Urothelium cell line (cell line): ENCODE measurements around the gene TFPI.
"Not testable (repeated sequence)": the region's sequence is repeated elsewhere in the genome, so short reads cannot be mapped to it uniquely, and the experiment has no call there.

Experiments used
- DNase-seq: peaks from one replicate; pipeline ENCODE4 v3.0.0; 2011; ENCODE audit warnings: low spot score, mixed read lengths
- FAIRE-seq: peaks from 2 replicates; lab custom pipeline; 2011; peaks lifted over from hg19 to GRCh38; lab: Jason Lieb, UNC

TFPI gene

DNA sequence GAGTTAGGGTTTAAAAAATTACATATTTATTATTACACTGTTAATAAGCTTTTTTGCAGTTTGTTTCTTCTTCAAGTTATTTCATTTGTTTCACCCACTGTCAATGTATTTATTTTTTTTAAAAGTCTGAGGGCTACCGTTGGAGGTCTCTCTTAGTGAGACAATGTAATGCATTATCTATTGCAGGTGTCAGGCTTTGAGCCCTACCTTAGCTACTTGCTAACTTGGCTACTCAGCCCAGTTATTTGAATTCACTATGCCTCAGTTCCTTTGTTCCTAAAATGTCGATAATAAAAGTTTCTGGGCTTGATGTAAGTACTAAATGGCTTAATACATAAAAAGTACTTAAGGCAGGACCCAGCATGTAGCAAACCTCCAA is 458 bp upstream of the TFPI start:
- DNase-seq (no peak), FAIRE-seq (no peak)

- DNase-seq (no peak), FAIRE-seq (no peak)
These were observed 1.2 kb downstream of the TFPI start for GRCh38 chr2:187552828-187553681.

GRCh38 chr2:187552381-187552780 is 1.9 kb downstream of the TFPI start:
- FAIRE-seq (no peak), DNase-seq (no peak)

GRCh38 chr2:187550857-187551256 is 3.4 kb downstream of the TFPI start:
- FAIRE-seq (no peak), DNase-seq (no peak)

DNA sequence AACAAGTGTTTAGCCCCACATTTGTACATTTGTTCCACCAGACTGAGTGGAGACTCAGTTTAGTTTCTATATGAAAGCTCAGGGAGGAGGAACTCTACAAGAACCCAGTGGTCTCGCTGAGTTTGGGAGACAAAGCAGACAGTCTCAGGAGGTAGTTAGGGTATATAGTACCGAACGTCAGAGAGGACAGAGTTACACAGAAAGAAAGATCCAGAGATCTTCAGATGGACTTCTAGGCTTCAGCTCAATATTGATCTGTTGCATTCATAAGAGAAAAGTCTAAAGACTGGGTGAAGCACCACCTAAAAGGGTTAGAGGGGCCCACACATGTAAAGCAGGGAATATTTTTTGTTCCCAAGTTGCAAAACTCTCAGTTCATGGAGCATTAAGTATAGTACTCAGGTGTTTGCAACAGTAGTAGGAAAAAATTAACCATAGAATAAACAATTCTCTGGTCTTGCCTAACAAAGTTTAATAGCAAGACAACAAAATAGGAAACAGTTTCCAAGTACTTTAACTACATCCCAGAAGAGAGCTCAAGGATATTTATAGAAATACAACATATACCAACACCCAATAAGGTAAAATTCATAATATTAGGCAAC is 4.2 kb downstream of the TFPI start:
- DNase-seq, result no peak
- no peak for FAIRE-seq

- no peak for FAIRE-seq
- DNase-seq, result no peak
These were observed 5.0 kb downstream of the TFPI start for GRCh38 chr2:187549193-187549592.

DNA sequence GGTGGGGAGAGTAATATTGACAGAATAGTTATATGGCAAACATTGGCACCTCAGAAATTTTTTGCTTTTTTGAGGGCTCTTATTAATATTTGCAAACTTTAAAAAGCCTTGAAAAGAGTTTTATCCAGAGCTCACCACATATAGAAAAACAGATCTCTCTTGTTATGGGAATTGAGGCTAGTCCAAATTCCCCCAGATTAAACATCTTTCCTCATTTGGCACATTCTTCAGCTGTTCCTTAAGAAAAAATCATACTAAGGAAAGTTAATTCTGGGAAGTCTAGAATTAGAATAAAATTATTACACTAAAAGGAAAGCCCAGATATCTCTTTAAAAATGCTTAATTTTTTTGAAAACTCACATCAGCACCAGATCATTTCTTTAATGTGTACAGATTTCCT is 5.6 kb downstream of the TFPI start:
- no peak for DNase-seq
- no peak for FAIRE-seq

DNA sequence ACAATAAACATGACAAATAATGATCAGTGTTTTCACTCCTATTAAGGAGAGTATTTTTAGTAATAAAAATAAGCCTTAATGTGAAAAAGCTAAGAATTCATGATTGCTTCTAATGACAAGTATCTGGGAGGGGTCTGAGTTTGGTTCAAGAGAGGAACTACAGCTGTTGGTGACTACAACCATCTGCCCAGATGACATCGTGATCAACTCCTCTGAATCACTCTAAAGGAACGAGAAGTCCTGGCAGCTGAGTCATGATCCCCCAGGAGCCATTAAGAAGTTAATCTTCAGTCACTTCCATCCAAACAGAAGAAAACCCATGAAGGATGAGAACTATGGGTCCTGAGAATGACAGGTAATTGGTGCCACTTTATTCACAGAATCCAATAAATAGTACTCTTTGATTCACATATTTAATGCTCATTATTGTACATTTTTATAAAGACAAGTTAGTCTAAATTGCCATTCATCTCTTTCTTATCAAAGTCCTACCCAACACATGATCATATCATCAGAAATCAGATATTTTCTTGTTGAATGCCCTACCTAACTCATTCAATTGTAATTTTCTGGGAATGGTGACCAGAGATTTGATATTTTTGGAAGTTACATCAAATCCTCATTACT is 6.8 kb downstream of the TFPI start:
- FAIRE-seq (peak; percentile 66), DNase-seq (peak; percentile 74)

DNA sequence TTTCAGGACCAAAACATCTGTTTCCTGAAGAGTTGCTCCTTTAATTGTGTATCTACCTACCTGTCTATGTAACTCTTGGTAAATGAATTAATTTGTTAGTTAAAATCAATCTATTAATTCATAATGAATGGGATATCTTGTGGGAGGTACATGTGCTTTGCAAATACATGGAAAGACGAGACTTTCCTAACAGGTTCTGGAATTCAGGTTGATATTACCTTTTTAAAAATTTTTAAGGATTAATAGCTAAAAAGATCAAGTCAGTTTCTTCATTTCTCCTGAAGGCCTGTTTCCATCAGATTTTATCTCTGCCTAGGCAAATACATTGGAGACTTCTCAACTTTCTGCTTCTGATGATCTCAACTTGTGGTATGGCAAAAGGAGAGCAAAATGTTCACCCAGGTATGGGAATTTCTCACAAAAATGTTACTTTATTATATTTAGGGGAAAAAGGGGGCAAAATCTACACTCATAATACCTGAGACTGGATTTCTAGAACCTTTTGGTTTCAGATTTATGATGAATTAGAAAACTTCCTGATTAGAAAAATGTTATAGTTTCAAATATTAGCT is 7.4 kb downstream of the TFPI start:
- DNase-seq (no peak), FAIRE-seq (no peak)

GRCh38 chr2:187545238-187545751 is 8.9 kb downstream of the TFPI start:
- FAIRE-seq, result no peak
- no peak for DNase-seq

DNA sequence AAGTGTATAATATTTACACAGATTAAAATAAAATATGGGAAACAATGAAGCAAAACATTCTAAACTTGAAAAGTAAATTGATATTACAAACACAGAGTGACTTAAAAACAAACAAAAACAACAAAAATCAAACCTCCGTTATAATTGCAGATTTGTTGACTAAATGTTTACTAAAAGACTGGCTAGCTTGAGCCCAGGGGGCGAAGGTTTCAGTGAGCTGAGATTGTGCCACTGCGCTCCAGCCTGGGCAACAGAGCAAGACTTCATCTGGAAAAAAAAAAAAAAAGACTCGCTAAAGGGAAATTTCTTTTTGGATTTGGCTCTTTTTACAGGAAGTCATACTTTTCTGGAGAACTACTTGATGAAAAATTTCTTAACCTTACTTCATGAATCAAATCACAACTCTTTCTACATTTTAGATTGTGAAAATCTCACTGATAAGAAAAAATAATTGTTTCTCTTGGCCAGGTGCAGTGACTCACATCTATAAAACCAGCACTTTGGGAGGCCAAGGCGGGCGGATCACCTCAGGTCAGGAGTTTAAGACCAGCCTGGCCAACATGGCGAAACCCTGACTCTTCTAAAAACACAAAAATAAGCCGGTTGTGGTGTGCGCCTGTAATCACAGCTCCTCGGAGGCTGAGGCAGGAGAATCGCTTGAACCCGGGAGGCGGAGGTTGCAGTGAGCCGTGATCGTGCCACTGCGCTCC is 9.7 kb downstream of the TFPI start:
- DNase-seq (no peak), FAIRE-seq (no peak)

DNA sequence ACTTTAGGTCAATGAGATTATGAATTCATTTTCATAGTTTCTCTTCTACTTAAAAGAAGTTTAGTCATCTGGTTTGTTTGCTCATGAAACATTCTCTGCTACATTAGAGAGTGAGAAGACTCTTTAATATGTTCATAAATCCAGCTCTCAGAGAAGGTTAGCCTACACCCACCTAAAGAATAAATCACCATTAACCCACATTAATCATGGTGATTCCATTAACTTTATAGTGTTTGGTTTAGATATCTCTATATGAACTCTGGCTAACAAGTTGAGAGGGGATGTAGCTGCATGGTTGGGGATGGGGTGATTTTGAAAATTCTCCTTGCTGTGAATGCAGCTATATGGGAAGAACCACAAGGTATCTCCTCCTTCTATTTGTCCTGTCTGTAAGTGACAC is 10.7 kb downstream of the TFPI start:
- FAIRE-seq (no peak), DNase-seq (no peak)

DNA sequence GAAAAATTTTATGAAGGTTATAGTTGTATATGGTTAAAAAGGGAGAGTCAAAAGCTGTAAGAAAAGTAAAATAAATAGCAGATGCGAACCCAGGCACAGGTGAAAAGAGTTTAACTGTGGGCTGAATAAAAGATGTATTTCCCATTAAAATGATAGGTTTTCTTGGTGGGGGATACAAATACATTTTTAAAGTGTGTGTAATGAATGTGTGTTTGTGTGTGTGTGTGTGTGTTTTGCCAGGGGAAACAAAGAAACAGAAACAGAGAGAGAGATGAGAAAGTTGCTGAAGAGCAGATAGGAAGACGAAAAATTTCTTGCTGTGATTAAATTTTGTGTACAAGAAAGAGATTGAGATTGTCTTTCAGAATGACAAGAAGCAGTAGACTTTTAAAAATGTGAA is 12.1 kb downstream of the TFPI start:
- DNase-seq (no peak), FAIRE-seq (no peak)

DNA sequence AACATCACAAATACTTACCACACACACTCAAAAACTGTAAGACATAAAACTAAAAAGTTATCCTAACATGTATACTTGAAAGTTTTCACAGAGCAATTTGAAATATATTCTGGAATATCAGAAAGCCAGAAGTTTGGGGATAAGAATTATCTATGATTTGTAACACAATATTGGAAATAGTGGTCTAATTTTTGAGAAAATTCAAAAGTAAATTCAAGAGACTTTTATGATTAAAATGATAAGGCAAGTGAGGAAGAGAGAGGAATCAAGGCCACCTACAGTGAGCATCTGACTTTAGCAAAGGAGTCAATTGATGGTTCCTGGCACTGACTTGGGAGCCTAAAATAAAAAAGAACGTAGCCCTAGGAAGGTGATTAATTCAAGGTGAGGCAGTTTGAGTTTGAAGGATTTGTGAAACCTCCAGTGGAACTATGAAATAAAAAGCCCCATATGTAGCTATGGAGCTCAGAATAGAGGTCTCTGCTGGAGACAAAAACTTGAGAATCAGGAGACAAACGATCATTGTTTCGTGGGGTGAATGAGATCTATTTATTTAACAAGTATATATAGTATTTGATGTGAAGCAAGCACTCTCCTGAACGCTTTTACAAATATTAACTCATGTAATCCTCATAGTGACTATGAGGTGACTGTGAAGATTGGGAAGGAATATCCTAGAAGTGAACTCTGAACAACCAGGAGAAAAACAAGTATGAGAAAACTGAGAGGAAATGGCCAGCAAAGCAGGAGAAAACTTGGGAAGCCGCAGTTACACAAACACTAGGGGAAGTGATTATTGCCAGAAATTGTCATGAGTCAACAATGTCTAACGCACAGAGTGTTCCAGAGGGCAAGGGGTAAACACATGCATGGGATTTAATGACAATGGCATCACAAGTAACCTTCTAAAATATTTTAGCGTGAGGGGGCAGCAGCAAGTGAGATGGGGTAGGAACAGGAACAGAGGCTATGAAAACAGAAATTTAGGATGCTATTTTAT is 12.8 kb downstream of the TFPI start:
- no peak for FAIRE-seq
- peak; percentile 25 for DNase-seq

- not testable (repeated sequence) for FAIRE-seq, DNase-seq
These were observed 16.0 kb downstream of the TFPI start for GRCh38 chr2:187538222-187538621.

DNA sequence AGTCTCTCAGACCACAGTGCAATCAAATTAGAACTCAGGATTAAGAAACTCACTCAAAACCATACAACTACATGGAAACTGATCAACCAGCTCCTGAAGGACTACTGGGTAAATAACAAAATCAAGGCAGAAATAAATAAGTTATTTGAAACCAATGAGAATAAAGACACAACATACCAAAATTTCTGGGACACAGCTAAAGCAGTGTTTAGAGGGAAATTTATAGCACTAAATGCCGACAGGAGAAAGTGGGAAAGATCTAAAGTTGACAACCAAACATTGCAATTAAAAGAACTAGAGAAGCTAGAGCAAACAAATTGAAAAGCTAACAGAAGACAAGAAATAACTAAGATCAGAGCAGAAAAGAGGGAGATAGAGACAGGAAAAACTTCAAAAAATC is 18.9 kb downstream of the TFPI start:
- not testable (repeated sequence) for DNase-seq, FAIRE-seq

- DNase-seq (no peak), FAIRE-seq (no peak)
These were observed 21.7 kb downstream of the TFPI start for GRCh38 chr2:187532333-187533120.

GRCh38 chr2:187529977-187530721 is 24.1 kb downstream of the TFPI start:
- FAIRE-seq (no peak), DNase-seq (no peak)
